ENCODE data around the gene SLC12A7. TPM values are rescaled to one million over a fixed set of nuclear protein-coding genes. Genes with fewer than 3 reads are reported as not detected.
"Not testable (repeated sequence)": the region's sequence is repeated elsewhere in the genome, so short reads cannot be mapped to it uniquely, and the experiment has no call there.

SLC12A7 gene
- total RNA-seq, 2 experiments from 2014 or later = 5.3 to 6.8 TPM

- ChIA-PET POLR2A (no interaction called here), CTCF (interaction anchor here (1.4 kb wide), 1 partner anchor 11 kb away, joined by 3 read pairs; no protein-coding TSS in a partner anchor)
Measured at GRCh38 chr5:1129711-1130055, 17.8 kb upstream of the SLC12A7 start.

DNA sequence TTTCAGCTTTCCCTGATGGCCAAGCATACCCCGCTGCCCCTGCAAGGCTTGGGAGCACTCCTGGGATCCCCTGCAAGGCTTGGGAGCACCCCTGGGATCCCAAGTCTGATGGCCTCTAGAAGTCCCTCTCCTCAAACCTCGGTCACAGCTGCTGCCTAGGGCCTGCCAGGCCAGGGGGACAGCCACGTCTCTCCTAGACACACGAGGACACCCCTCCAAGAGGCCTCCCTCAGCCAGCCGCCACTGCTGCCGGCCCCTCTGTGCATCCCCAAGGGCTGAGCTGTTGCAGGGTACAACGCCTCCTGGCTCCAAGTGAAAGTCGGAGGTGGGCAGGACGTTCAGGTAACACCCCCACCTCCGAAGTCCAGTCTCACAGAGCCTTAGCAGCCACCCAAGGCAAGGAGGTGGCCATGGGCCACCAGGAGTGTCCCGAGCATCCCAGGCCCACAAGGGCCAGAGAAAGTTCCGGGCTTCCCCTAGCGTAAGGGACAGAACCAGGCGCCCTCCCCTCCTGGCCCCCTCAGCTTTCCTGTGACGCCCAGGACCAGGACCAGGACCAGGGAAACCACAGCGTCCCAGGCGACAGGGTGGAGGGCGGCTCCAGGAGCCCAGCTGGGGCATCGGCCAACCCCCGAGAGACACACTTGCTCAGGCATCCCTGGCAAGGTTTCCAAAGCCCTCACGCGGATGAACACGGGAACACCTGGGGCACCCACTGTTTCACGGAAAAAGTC is 17.3 kb upstream of the SLC12A7 start:
- ChIA-PET POLR2A (no interaction called here), CTCF (no interaction called here)

- ChIA-PET POLR2A (no interaction called here), CTCF (no interaction called here)
Measured at GRCh38 chr5:1127959-1128785, 16.3 kb upstream of the SLC12A7 start.

DNA sequence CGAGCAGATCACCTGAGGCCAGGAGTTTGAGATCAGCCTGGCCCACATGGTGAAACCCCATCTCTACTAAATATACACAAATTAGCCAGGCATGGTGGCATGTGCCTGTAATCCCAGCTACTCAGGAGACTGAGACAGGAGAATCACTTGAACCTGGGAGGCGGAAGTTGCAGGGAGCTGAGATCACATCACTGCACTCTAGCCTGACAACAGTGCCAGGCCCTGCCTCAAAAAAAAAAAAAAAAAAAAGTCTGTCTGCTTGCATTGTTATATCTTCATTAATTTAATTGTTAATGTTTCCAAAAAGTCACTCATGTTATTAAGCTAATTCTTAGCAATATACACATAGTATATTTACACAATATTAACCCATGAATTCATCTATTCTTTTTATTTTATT is 13.8 kb upstream of the SLC12A7 start:
- CTCF ChIA-PET = interaction anchor here (0.7 kb wide), 1 partner anchor 152 kb away, joined by 3 read pairs; no protein-coding TSS in a partner anchor
- POLR2A ChIA-PET = not testable (repeated sequence)

DNA sequence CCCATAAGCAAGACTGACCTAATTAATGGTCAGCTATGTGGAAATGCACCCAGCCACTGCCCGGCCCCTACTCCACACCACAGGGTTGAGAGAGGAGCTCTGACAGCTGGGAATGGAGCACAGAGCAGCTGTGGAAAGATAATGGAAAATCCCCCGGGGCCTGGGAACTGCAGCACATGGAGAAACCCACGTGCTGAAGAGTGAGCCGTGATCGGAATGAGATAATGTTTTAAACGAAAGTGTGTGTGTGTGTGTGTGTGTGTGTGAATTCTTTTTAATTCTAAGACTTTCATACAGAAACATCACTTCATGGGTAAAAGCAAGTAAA is 13.1 kb upstream of the SLC12A7 start:
- POLR2A ChIA-PET = no interaction called here
- CTCF ChIA-PET = no interaction called here

GRCh38 chr5:1124205-1125029 is 12.6 kb upstream of the SLC12A7 start:
- POLR2A ChIA-PET = no interaction called here
- CTCF ChIA-PET = no interaction called here

GRCh38 chr5:1123418-1124147 is 11.7 kb upstream of the SLC12A7 start:
- ChIA-PET POLR2A (no interaction called here), CTCF (no interaction called here)

DNA sequence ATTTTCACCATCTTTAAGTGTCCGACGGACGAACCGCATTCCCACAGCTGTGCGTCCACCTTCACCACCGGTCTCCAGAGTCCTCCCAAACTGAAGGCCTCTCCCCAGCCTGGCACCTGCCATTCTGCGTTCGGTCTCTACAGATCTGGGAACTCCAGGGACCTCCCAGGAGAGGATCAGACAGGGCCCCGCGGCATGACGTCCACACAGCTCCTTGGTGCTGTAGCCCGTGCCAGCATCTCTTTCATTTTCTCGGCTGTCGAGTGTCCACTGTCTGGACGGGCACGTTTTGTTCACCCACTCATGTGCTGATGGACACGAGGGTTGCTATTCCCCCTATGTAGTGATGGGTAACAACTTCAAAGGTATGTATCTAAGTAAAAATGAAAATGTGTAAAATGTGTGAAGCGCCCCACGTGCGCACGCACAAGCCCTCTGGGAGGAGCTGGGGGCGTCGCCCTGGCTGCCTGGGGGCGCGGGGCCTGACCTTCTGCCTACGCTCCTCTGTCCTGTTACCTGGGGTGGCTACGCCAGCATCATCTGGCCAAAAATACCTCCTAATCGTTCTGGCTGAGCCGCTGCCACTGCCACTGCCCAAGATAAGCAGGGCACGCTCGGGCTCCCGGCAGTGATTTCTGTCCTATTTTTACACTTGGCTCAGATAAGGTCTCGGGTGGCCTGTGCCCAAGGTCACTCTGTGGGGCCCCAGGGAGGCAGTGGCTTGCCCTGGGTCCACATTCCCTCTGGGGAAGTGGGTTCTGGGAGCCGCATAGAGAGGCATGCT is 10.8 kb upstream of the SLC12A7 start:
- POLR2A ChIA-PET = no interaction called here
- CTCF ChIA-PET = interaction anchor here (0.5 kb wide), 1 partner anchor 38 kb away, joined by 3 read pairs; no protein-coding TSS in a partner anchor

GRCh38 chr5:1121891-1122290 is 10.0 kb upstream of the SLC12A7 start:
- POLR2A ChIA-PET = no interaction called here
- CTCF ChIA-PET = interaction anchor here (1.1 kb wide), 1 partner anchor 18 kb away, joined by 3 read pairs; no protein-coding TSS in a partner anchor

GRCh38 chr5:1121044-1121443 is 9.2 kb upstream of the SLC12A7 start:
- POLR2A ChIA-PET = no interaction called here
- CTCF ChIA-PET = interaction anchor here (1.1 kb wide), 1 partner anchor 19 kb away, joined by 3 read pairs; no protein-coding TSS in a partner anchor

GRCh38 chr5:1120236-1120999 is 8.6 kb upstream of the SLC12A7 start:
- POLR2A ChIA-PET = no interaction called here
- CTCF ChIA-PET = interaction anchor here (1.1 kb wide), 1 partner anchor 20 kb away, joined by 3 read pairs; no protein-coding TSS in a partner anchor

- ChIA-PET POLR2A (no interaction called here), CTCF (no interaction called here)
Measured at GRCh38 chr5:1119312-1119831, 7.5 kb upstream of the SLC12A7 start.

DNA sequence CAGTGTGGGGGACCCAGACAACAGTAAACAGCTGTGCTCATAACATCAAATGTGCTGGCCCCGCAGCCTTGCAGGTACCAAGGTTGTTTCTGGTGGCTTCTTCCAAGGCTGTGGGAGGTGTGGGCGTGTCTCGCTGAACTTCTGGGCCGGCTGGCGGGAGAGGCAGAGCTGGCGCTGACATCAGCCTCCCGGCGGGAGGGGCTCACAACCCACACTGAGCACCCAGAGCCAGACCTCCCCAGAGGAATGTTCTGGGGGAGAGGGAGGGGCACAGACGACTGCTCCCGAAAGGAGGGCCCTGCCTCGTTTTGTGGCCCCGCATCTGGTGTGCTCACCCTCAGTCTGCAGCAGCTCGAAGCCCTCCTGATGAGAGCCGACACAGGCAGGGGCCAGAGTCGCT is 6.9 kb upstream of the SLC12A7 start:
- CTCF ChIA-PET = interaction anchor here (0.6 kb wide), 1 partner anchor 136 kb away, joined by 4 read pairs; no protein-coding TSS in a partner anchor
- POLR2A ChIA-PET = no interaction called here

- POLR2A ChIA-PET = no interaction called here
- CTCF ChIA-PET = interaction anchor here (0.6 kb wide), 1 partner anchor 136 kb away, joined by 4 read pairs; no protein-coding TSS in a partner anchor
Measured at GRCh38 chr5:1118231-1118698, 6.4 kb upstream of the SLC12A7 start.

- CTCF ChIA-PET = no interaction called here
Measured at GRCh38 chr5:1116977-1117376, 5.1 kb upstream of the SLC12A7 start.

DNA sequence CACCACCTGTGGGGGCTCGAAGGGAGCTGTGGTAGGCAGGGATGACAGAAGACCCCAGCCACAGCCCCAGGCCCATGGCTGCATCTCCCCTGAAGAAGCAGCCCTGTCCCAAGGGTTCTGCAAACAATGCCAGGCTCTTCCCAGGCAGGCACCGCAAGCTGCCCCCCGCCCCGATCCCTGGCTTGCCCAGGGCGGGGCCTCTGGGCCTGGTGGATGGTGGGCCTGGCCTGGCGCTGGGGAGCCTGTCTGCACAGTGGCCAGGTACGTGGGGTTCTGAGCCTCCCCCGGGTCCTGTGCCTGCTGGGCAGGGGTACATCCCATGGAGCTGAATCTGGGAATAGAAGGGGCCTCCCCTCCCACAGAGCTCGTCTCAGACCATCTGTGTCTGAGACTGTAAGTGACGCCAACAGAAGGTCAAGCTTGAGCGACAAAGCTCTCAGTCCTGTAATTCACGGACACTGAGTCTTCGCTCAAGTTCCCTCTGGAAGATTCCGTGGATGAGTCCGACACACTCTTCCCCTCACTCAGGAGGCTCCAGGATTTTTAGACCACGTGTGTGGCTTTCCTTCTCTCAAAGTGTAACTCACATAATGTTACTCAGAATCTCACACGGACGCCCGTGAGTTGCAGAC is 4.4 kb upstream of the SLC12A7 start:
- ChIA-PET POLR2A (no interaction called here), CTCF (no interaction called here)

More at GRCh38 chr5:1116977-1117376, 5.1 kb upstream of the SLC12A7 start:
- POLR2A ChIA-PET = no interaction called here

DNA sequence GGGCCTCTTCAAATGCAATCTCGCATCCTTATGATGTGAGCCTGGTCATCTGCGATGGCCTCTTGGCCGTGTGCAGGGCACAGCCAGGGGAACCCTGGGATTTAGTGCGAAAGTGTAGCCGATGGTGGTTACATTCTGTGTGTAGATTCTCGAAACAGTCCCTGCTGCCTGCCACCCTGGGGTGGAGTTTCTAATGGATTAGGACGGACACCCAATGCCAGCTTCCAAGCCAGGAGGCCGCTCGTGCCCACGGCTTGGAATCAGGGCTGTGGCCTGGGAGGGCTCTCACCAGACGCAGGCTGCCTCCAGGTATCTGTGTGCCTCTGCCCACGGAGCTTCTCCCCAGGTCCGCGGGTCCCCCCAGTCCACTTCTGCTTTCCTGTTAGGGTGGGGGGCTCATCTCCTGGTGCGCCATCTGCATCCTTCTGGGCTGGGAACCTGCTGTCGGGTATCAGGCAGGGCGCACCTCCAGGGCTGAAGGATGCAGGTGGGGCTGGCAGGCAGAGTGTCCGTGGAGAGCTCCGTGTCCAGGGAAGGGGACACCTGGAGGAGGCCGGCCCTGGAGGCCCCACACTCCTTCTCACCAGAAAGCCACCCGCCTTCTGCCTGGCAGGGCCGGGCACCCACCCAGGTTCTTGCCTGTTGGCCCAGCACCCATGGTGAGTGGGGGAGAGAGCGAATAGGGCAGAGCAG is 3.4 kb upstream of the SLC12A7 start:
- CTCF ChIA-PET = no interaction called here
- POLR2A ChIA-PET = no interaction called here

Measured in activated CD8-positive, alpha-beta memory T cell treated with anti-CD3 and anti-CD28 coated beads for 36 hours (primary cell).